ENCODE measurements around the gene GSTM4. TPM values are rescaled to one million over a fixed set of nuclear protein-coding genes. Genes with fewer than 3 reads are reported as not detected.
"Not testable (repeated sequence)": the region's sequence is repeated elsewhere in the genome, so short reads cannot be mapped to it uniquely, and the experiment has no call there.

GSTM4 gene
- total and polyA plus RNA-seq, 2 experiments from 2014 or later, result 64.5 to 116 TPM

GRCh38 chr1:109677459-109677858, 21.6 kb downstream of the GSTM4 start:
- TF ChIP-seq EZH2 (IDR thresholded peaks at IDR 0.05; ENCODE audit: borderline replicate concordance) (no peak), EZH2phosphoT487 (IDR thresholded peaks at IDR 0.05; ENCODE audit: low read depth, severe bottlenecking, unreplicated experiment) (no peak), CTCF (IDR thresholded peaks at IDR 0.05; ENCODE audit: poor library complexity) (no peak)
- no peak overlapping the region for H2AFZ ChIP-seq
- H3K9me2 ChIP-seq (replicated peaks; ENCODE audit: insufficient read depth), result no peaks in the 10 kb centered on the region
- H3K4me3 ChIP-seq, result no peak overlapping the region
- H3K79me2 ChIP-seq, result no peaks in the 10 kb centered on the region
- H3K4me1 ChIP-seq (ENCODE audit: insufficient read depth), result no peaks in the 10 kb centered on the region
- H3K36me3 ChIP-seq (replicated peaks; ENCODE audit: insufficient read depth, low read depth), result no peaks in the 10 kb centered on the region
- no peaks in the 10 kb centered on the region for H3K9me3 ChIP-seq (ENCODE audit: low read depth)
- no peak overlapping the region for H3K27ac ChIP-seq
- H4K20me1 ChIP-seq (ENCODE audit: insufficient read depth, poor library complexity, severe bottlenecking), result no peaks in the 10 kb centered on the region
- no peak for DNase-seq (ENCODE audit: low spot score)
- WGBS (ENCODE audit: low lambda C conversion rate, missing lambda C conversion rate), result 88% methylated on average over 3 of the region's 3 CpGs
- H3K27me3 ChIP-seq, result no peaks in the 10 kb centered on the region
- H3K4me2 ChIP-seq, result no peak overlapping the region

DNA sequence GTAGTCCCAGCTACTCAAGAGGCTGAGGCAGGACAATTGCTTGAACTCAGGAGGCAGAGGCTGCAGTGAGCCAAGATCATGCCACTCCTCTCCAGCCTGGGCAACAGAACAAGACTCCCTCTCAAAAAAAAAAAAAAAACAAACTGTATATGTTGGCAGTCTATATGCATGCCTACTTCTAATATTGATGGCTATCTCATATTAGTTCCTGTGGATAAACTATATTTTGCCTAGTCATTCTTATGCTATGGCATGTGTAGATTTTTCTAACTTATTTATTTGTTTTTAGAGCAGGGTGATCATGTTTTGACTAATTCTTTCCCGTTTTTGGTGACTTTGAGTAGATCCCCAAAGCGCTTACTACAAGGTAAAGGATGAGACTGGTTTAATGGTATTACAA, 22.7 kb downstream of the GSTM4 start:
- not testable (repeated sequence) for H3K36me3 ChIP-seq (replicated peaks; ENCODE audit: insufficient read depth, low read depth); H3K27ac ChIP-seq; H3K4me1 ChIP-seq (ENCODE audit: insufficient read depth); H4K20me1 ChIP-seq (ENCODE audit: insufficient read depth, poor library complexity, severe bottlenecking); H3K79me2 ChIP-seq; H3K9me3 ChIP-seq (ENCODE audit: low read depth); H2AFZ ChIP-seq; H3K4me3 ChIP-seq; H3K9me2 ChIP-seq (replicated peaks; ENCODE audit: insufficient read depth); H3K27me3 ChIP-seq; DNase-seq (ENCODE audit: low spot score); H3K4me2 ChIP-seq
- WGBS (ENCODE audit: low lambda C conversion rate, missing lambda C conversion rate), result 90% methylated on average over 2 of the region's 2 CpGs

DNA sequence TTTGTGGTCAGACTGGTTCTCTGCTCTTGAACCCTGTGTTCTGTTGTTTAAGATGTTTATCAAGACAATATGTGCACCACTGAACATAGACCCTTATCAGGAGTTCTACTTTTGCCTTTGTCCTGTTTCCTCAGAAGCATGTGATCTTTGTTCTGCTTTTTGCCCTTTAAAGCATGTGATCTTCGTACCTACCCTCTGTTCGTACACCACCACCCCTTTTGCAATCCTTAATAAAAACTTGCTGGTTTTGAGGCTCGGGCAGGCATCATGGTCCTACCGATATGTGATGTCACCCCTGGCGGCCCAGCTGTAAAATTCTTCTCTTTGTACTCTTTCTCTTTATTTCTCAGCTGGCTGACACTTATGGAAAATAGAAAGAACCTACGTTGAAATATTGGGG, 28.9 kb downstream of the GSTM4 start:
- not testable (repeated sequence) for H3K9me3 ChIP-seq (ENCODE audit: low read depth); H3K4me1 ChIP-seq (ENCODE audit: insufficient read depth); H3K9me2 ChIP-seq (replicated peaks; ENCODE audit: insufficient read depth); H3K4me2 ChIP-seq; H3K4me3 ChIP-seq; H2AFZ ChIP-seq; H3K79me2 ChIP-seq; H3K27me3 ChIP-seq; H3K36me3 ChIP-seq (replicated peaks; ENCODE audit: insufficient read depth, low read depth); H4K20me1 ChIP-seq (ENCODE audit: insufficient read depth, poor library complexity, severe bottlenecking); DNase-seq (ENCODE audit: low spot score); H3K27ac ChIP-seq
- 93% methylated on average over 4 of the region's 6 CpGs for WGBS (ENCODE audit: low lambda C conversion rate, missing lambda C conversion rate)

- 88% methylated on average over 1 of the region's 1 CpG for WGBS (ENCODE audit: low lambda C conversion rate, missing lambda C conversion rate)
Measured at GRCh38 chr1:109685399-109685798, 29.5 kb downstream of the GSTM4 start.

DNA sequence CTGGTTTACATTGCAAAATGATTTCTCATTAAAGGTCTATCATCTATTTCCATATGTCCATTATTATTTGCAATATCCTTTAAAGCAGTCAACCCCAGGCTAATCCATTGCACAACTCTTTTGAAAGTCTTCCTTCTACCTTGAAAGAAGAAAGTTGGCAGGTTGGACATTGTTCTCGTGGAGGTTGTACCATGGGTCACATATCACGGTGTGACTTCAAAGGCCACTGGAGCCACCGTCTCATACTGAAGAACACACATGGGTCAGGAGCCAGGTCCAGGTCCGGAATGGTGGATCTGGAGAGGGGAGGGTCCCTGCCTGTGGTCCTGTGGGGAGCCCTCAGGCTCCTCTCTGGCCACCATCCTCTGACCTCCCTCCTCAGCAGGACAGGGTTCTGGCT, 30.0 kb downstream of the GSTM4 start:
- not testable (repeated sequence) for H3K4me1 ChIP-seq (ENCODE audit: insufficient read depth); H4K20me1 ChIP-seq (ENCODE audit: insufficient read depth, poor library complexity, severe bottlenecking); H3K79me2 ChIP-seq; H3K4me2 ChIP-seq; DNase-seq (ENCODE audit: low spot score); H3K27me3 ChIP-seq; H3K9me3 ChIP-seq (ENCODE audit: low read depth); H3K36me3 ChIP-seq (replicated peaks; ENCODE audit: insufficient read depth, low read depth); H3K4me3 ChIP-seq; H2AFZ ChIP-seq; H3K9me2 ChIP-seq (replicated peaks; ENCODE audit: insufficient read depth); H3K27ac ChIP-seq
- 85% methylated on average over 4 of the region's 4 CpGs for WGBS (ENCODE audit: low lambda C conversion rate, missing lambda C conversion rate)

More at GRCh38 chr1:109685399-109685798, 29.5 kb downstream of the GSTM4 start:
- not testable (repeated sequence) for H4K20me1 ChIP-seq (ENCODE audit: insufficient read depth, poor library complexity, severe bottlenecking); H3K36me3 ChIP-seq (replicated peaks; ENCODE audit: insufficient read depth, low read depth); H3K4me2 ChIP-seq; H3K27ac ChIP-seq; H3K4me3 ChIP-seq; H3K79me2 ChIP-seq; H3K9me2 ChIP-seq (replicated peaks; ENCODE audit: insufficient read depth); H3K9me3 ChIP-seq (ENCODE audit: low read depth); DNase-seq (ENCODE audit: low spot score); H3K27me3 ChIP-seq; H2AFZ ChIP-seq; H3K4me1 ChIP-seq (ENCODE audit: insufficient read depth)

DNA sequence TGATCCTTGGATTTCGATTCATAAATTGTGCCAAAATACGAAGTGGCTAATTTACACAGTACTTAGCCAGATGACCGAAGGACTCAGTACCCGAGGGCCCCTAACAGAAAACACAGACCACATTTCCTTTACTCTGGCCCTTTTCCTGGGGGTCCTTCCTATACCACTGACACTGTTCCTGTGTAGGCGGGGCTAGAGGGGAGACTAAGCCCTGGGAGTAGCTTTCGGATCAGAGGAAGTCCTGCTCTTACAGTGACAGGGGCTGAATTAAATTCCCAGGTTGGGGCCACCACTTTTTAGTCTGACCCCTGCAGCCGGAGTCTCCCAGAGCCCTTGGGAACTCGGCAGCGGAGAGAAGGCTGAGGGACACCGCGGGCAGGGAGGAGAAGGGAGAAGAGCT, 31.2 kb downstream of the GSTM4 start:
- not testable (repeated sequence) for H3K9me2 ChIP-seq (replicated peaks; ENCODE audit: insufficient read depth); H3K79me2 ChIP-seq; H3K36me3 ChIP-seq (replicated peaks; ENCODE audit: insufficient read depth, low read depth); H4K20me1 ChIP-seq (ENCODE audit: insufficient read depth, poor library complexity, severe bottlenecking); DNase-seq (ENCODE audit: low spot score); H3K27me3 ChIP-seq; H3K4me3 ChIP-seq; H2AFZ ChIP-seq; H3K9me3 ChIP-seq (ENCODE audit: low read depth); H3K4me1 ChIP-seq (ENCODE audit: insufficient read depth)
- H3K4me2 ChIP-seq, result peak overlapping the region; percentile 74
- WGBS (ENCODE audit: low lambda C conversion rate, missing lambda C conversion rate), result 70% methylated on average over 5 of the region's 11 CpGs
- H3K27ac ChIP-seq, result peak overlapping the region; percentile 80

Measured in hepatocyte (in vitro differentiated cells).